K562 (cell line): ENCODE measurements around the gene TAF12. TPM values are rescaled to one million over a fixed set of nuclear protein-coding genes. Genes with fewer than 3 reads are reported as not detected.

Experiments
- CHD4 ChIP-seq: fragments of 200-600 bp; sonication (generic); IDR thresholded peaks from 3 replicates; pipeline ENCODE4 v1.6.1; 2012; ENCODE audit warnings: low read depth, mild to moderate bottlenecking, mixed read lengths, low read length, inconsistent platforms; ENCODE audit not compliant: insufficient read depth, insufficient replicate concordance, poor library complexity, severe bottlenecking
- FOXP1 ChIP-seq: sonication (generic); formaldehyde crosslinking; IDR thresholded peaks from 2 replicates; pipeline ENCODE4 v1.8.0; 2022; ENCODE audit warnings: mild to moderate bottlenecking, missing genetic modification reagents
- KLF13 ChIP-seq: fragments of 450-650 bp; IDR thresholded peaks from 2 replicates; pipeline ENCODE4 v1.6.1; 2016; ENCODE audit warnings: missing genetic modification characterization, low read depth, mild to moderate bottlenecking, missing compliant biosample characterization, moderate library complexity, borderline replicate concordance
- MCM2 ChIP-seq: fragments of 450-650 bp; IDR thresholded peaks from 2 replicates; pipeline ENCODE4 v1.6.1; 2017; ENCODE audit warnings: low read depth, mild to moderate bottlenecking
- NCOA4 ChIP-seq: fragments of 450-650 bp; IDR thresholded peaks from 2 replicates; pipeline ENCODE4 v1.6.1; 2018; ENCODE audit warnings: mild to moderate bottlenecking; ENCODE audit not compliant: partially characterized antibody
- TEAD2 ChIP-seq: fragments of 450-650 bp; IDR thresholded peaks from 2 replicates; pipeline ENCODE4 v1.6.1; 2016; ENCODE audit warnings: missing genetic modification characterization, control low read depth, missing compliant biosample characterization
- ZFP1 ChIP-seq: fragments of 450-650 bp; formaldehyde crosslinking; IDR thresholded peaks from 2 replicates; pipeline ENCODE4 v1.4.0; 2020; ENCODE audit warnings: mild to moderate bottlenecking, mixed read lengths
- ZNF121 ChIP-seq: sonication (generic); formaldehyde crosslinking; conservative IDR thresholded peaks from 2 replicates; pipeline ENCODE4 v1.8.0; 2022; ENCODE audit warnings: missing genetic modification reagents
- ZNF217 ChIP-seq: sonication (generic); formaldehyde crosslinking; IDR thresholded peaks from 2 replicates; pipeline ENCODE4 v1.8.0; 2022; ENCODE audit warnings: mild to moderate bottlenecking, missing genetic modification reagents
- ZNF253 ChIP-seq: fragments of 250-450 bp; sonication (Bioruptor Pico); conservative IDR thresholded peaks from 2 replicates; pipeline ENCODE4 v1.6.1; 2021; ENCODE audit warnings: mild to moderate bottlenecking
- ZNF282 ChIP-seq: sonication (generic); formaldehyde crosslinking; IDR thresholded peaks from 2 replicates; pipeline ENCODE4 v1.8.1; 2023; ENCODE audit warnings: missing genetic modification reagents
- ZNF57 ChIP-seq: fragments of 450-650 bp; formaldehyde crosslinking; IDR thresholded peaks from 2 replicates; pipeline ENCODE4 v1.4.0; 2020; ENCODE audit warnings: mild to moderate bottlenecking, moderate library complexity
- polyA plus RNA-seq, 8 experiments: library from polyadenylated mRNA; depleted of rRNA in 4 of 8; stranded (reverse) in 5 of 8; unstranded in 3 of 8; fragments of >200 nt; fragmentation: Nextera tagmentation in 2 of 8; fragmentation: Illumina TruSeq in 1 of 8; extraction: Ambion mirVana in 2 of 8; extraction: Trizol in 1 of 8; gene quantifications; 2 replicates each; pipeline versions ENCODE4 v1.2.1 to v1.2.3, GENCODE V29; 2011 to 2014; ENCODE audit warnings: inconsistent platforms in 1 of 8, missing spikeins in 1 of 8
- total RNA-seq, 7 experiments: library from RNA; depleted of rRNA in 6 of 7; stranded (reverse); fragments of >200 nt in 6 of 7; fragmentation: Illumina TruSeq in 2 of 7; extraction: Trizol in 2 of 7; gene quantifications; 2 replicates each; pipeline versions ENCODE4 v1.2.1 to v1.2.3, GENCODE V29; 2011 to 2021; ENCODE audit warnings: low replicate concordance in 1 of 7
- TF ChIP-seq, protein P1 (sequence below): fragments of 200-800 bp; sonication (Bioruptor generic); IDR thresholded peaks from 2 replicates; pipeline ENCODE4 v1.6.1; 2017; ENCODE audit warnings: missing genetic modification characterization, missing compliant biosample characterization
- TF ChIP-seq, protein P2 (sequence below): conservative IDR thresholded peaks from 2 replicates; pipeline ENCODE4 v1.6.1; 2011; ENCODE audit warnings: low read depth, mild to moderate bottlenecking, low read length; ENCODE audit not compliant: control insufficient read depth
- TF ChIP-seq, protein P3 (sequence below): sonication (generic); formaldehyde crosslinking; IDR thresholded peaks from 2 replicates; pipeline ENCODE4 v1.8.0; 2022; ENCODE audit warnings: mild to moderate bottlenecking, missing genetic modification reagents
- TF ChIP-seq, protein P4 (sequence below): fragments of 250-450 bp; sonication (Bioruptor Pico); IDR thresholded peaks from 2 replicates; pipeline ENCODE4 v1.8.0; 2022; ENCODE audit warnings: moderate library complexity, mild to moderate bottlenecking, inconsistent platforms
- TF ChIP-seq, protein P5 (sequence below): sonication (generic); formaldehyde crosslinking; IDR thresholded peaks from 2 replicates; pipeline ENCODE4 v1.8.1; 2023; ENCODE audit warnings: missing genetic modification reagents, mild to moderate bottlenecking, borderline replicate concordance

Gene TAF12
- total and polyA plus RNA-seq, 9 of the 15 experiments (the other 6 are each of a cell fraction or from before 2014, with no cell fraction given): 31.6 to 89.0 (median 50.5) TPM

DNA sequence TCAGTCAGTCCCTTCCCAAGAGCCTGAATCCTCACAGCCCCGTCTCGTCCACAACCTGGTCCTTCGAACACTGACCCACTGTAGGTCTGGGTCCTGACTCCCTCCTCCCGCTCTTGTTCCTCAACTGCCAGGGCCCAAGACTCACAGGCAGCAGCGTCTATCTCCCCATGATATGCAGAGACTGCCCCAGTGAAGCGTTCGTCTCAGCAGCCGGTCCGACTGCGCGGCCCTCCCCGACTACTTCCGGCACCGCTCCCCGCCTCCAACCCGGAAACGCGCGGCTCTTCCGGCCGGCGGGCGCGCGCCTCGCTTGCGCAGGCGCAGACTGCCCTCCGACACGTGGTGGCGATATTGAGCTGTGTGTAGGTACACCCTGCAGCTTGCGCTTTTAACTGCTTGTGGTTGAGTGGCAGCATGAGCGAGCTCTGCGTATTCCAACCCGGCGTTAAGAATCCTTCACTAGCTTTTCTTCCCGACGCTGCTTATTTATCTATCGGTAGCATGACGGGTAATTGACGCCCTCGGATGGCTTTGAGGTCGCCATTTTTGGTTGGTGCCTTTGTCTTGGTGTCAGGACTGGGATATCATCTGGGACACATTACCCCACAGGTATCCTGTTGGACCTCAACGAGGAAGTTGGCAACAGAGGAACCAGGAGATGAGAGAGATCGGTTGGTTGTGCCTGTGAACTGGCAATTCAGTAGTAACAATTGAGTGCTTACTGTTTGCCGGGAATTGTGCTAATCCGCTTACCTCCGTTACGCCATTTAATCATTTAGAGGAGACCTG lies at the start of gene TAF12 (continued):
- TF ChIP-seq, protein P1, sequence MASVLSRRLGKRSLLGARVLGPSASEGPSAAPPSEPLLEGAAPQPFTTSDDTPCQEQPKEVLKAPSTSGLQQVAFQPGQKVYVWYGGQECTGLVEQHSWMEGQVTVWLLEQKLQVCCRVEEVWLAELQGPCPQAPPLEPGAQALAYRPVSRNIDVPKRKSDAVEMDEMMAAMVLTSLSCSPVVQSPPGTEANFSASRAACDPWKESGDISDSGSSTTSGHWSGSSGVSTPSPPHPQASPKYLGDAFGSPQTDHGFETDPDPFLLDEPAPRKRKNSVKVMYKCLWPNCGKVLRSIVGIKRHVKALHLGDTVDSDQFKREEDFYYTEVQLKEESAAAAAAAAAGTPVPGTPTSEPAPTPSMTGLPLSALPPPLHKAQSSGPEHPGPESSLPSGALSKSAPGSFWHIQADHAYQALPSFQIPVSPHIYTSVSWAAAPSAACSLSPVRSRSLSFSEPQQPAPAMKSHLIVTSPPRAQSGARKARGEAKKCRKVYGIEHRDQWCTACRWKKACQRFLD (CRISPR knock-in tag): peak; percentile 85; the same call in 1 of the 2 replicates
- TF ChIP-seq NCOA4: no peak
- peak; percentile 95 for TF ChIP-seq FOXP1 (CRISPR knock-in tag)
- TF ChIP-seq, protein P2, sequence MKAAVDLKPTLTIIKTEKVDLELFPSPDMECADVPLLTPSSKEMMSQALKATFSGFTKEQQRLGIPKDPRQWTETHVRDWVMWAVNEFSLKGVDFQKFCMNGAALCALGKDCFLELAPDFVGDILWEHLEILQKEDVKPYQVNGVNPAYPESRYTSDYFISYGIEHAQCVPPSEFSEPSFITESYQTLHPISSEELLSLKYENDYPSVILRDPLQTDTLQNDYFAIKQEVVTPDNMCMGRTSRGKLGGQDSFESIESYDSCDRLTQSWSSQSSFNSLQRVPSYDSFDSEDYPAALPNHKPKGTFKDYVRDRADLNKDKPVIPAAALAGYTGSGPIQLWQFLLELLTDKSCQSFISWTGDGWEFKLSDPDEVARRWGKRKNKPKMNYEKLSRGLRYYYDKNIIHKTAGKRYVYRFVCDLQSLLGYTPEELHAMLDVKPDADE: peak; percentile 81; the same call in 1 of the 2 replicates
- no peak for TF ChIP-seq ZNF253 (CRISPR knock-in tag)
- TF ChIP-seq, protein P3, sequence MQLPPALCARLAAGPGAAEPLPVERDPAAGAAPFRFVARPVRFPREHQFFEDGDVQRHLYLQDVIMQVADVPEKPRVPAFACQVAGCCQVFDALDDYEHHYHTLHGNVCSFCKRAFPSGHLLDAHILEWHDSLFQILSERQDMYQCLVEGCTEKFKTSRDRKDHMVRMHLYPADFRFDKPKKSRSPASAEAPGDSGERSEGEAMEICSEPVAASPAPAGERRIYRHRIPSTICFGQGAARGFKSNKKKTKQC: peak; percentile 60; the same call in 1 of the 2 replicates
- TF ChIP-seq KLF13 (tag): peak; percentile 35; the same call in 1 of the 2 replicates
- no peak for TF ChIP-seq ZNF121 (CRISPR knock-in tag)
- TF ChIP-seq CHD4: no peak
- TF ChIP-seq, protein P4, sequence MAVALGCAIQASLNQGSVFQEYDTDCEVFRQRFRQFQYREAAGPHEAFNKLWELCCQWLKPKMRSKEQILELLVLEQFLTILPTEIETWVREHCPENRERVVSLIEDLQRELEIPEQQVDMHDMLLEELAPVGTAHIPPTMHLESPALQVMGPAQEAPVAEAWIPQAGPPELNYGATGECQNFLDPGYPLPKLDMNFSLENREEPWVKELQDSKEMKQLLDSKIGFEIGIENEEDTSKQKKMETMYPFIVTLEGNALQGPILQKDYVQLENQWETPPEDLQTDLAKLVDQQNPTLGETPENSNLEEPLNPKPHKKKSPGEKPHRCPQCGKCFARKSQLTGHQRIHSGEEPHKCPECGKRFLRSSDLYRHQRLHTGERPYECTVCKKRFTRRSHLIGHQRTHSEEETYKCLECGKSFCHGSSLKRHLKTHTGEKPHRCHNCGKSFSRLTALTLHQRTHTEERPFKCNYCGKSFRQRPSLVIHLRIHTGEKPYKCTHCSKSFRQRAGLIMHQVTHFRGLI (CRISPR knock-in tag): no peak
- TF ChIP-seq ZNF282: no peak
- TF ChIP-seq MCM2: no peak
- TF ChIP-seq, protein P5, sequence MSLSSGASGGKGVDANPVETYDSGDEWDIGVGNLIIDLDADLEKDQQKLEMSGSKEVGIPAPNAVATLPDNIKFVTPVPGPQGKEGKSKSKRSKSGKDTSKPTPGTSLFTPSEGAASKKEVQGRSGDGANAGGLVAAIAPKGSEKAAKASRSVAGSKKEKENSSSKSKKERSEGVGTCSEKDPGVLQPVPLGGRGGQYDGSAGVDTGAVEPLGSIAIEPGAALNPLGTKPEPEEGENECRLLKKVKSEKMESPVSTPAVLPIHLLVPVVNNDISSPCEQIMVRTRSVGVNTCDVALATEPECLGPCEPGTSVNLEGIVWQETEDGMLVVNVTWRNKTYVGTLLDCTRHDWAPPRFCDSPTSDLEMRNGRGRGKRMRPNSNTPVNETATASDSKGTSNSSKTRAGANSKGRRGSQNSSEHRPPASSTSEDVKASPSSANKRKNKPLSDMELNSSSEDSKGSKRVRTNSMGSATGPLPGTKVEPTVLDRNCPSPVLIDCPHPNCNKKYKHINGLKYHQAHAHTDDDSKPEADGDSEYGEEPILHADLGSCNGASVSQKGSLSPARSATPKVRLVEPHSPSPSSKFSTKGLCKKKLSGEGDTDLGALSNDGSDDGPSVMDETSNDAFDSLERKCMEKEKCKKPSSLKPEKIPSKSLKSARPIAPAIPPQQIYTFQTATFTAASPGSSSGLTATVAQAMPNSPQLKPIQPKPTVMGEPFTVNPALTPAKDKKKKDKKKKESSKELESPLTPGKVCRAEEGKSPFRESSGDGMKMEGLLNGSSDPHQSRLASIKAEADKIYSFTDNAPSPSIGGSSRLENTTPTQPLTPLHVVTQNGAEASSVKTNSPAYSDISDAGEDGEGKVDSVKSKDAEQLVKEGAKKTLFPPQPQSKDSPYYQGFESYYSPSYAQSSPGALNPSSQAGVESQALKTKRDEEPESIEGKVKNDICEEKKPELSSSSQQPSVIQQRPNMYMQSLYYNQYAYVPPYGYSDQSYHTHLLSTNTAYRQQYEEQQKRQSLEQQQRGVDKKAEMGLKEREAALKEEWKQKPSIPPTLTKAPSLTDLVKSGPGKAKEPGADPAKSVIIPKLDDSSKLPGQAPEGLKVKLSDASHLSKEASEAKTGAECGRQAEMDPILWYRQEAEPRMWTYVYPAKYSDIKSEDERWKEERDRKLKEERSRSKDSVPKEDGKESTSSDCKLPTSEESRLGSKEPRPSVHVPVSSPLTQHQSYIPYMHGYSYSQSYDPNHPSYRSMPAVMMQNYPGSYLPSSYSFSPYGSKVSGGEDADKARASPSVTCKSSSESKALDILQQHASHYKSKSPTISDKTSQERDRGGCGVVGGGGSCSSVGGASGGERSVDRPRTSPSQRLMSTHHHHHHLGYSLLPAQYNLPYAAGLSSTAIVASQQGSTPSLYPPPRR (CRISPR knock-in tag): no peak; the same call in 1 of the 2 replicates
- TF ChIP-seq ZNF57 (CRISPR knock-in tag): no peak
- no peak for TF ChIP-seq ZNF217 (CRISPR knock-in tag)
- 0 out of 2 replicates have a peak, but pooled peaks have one; percentile 18 for TF ChIP-seq TEAD2 (tag)
- no peak for TF ChIP-seq ZFP1
